GM18873 (cell line): Measurements from ENCODE around the gene TJP1.
"Not testable (repeated sequence)": the region's sequence is repeated elsewhere in the genome, so short reads cannot be mapped to it uniquely, and the experiment has no call there.

ENCODE experiments used
- ATAC-seq: cut with Tn5 transposase; IDR thresholded peaks from one replicate; pipeline ENCODE4 v1.9.1; 2021; ENCODE audit warnings: mild to moderate bottlenecking, moderate library complexity, moderate number of reproducible peaks; ENCODE audit not compliant: unreplicated experiment, low FRiP score

The TJP1 gene

GRCh38 chr15:29805043-29805707 is 17.1 kb downstream of the TJP1 start:
- no peak for ATAC-seq

- ATAC-seq, result no peak
Observed at GRCh38 chr15:29802411-29802810, 19.9 kb downstream of the TJP1 start.

GRCh38 chr15:29800491-29801366 is 21.5 kb downstream of the TJP1 start:
- ATAC-seq, result no peak

GRCh38 chr15:29799859-29800258 is 22.4 kb downstream of the TJP1 start:
- no peak for ATAC-seq

- ATAC-seq, result no peak
Observed at GRCh38 chr15:29795610-29796009, 26.7 kb downstream of the TJP1 start.

- no peak for ATAC-seq
Observed at GRCh38 chr15:29792426-29793159, 29.7 kb downstream of the TJP1 start.

GRCh38 chr15:29790607-29791006 is 31.7 kb downstream of the TJP1 start:
- no peak for ATAC-seq

- ATAC-seq, result no peak
Observed at GRCh38 chr15:29789871-29790270, 32.4 kb downstream of the TJP1 start.

GRCh38 chr15:29788433-29789034 is 33.7 kb downstream of the TJP1 start:
- ATAC-seq, result no peak

- no peak for ATAC-seq
Observed at GRCh38 chr15:29787767-29788166, 34.5 kb downstream of the TJP1 start.

GRCh38 chr15:29785642-29786041 is 36.6 kb downstream of the TJP1 start:
- ATAC-seq, result no peak

- no peak for ATAC-seq
Observed at GRCh38 chr15:29785136-29785535, 37.1 kb downstream of the TJP1 start.

GRCh38 chr15:29784413-29784812 is 37.9 kb downstream of the TJP1 start:
- ATAC-seq, result no peak

- not testable (repeated sequence) for ATAC-seq
Observed at GRCh38 chr15:29782816-29783215, 39.5 kb downstream of the TJP1 start.

- no peak for ATAC-seq
Observed at GRCh38 chr15:29778382-29778781, 43.9 kb downstream of the TJP1 start.

- no peak for ATAC-seq
Observed at GRCh38 chr15:29776859-29777258, 45.4 kb downstream of the TJP1 start.

GRCh38 chr15:29774900-29775299 is 47.4 kb downstream of the TJP1 start:
- no peak for ATAC-seq

- no peak for ATAC-seq
Observed at GRCh38 chr15:29773816-29774215, 48.5 kb downstream of the TJP1 start.

- no peak for ATAC-seq
Observed at GRCh38 chr15:29773000-29773399, 49.3 kb downstream of the TJP1 start.

- no peak for ATAC-seq
Observed at GRCh38 chr15:29770796-29771195, 51.5 kb downstream of the TJP1 start.
